SK-N-SH treated with all-trans-retinoic acid at 6 μM for 48 hours (cell line): ENCODE data around the gene ATP2B1.

Experiments used
- OSR1 ChIP-seq: fragments of 250-450 bp; sonication (Bioruptor Pico); IDR thresholded peaks from 2 replicates; pipeline ENCODE4 v1.8.0; 2022; ENCODE audit warnings: moderate library complexity, mild to moderate bottlenecking, inconsistent platforms
- RARB ChIP-seq: fragments of 250-450 bp; sonication (Bioruptor Pico); IDR thresholded peaks from 2 replicates; pipeline ENCODE4 v1.8.0; 2021; ENCODE audit warnings: mild to moderate bottlenecking, moderate library complexity
- TCF4 ChIP-seq: fragments of 250-450 bp; sonication (Bioruptor Pico); IDR thresholded peaks from 2 replicates; pipeline ENCODE4 v1.8.0; 2021; ENCODE audit warnings: mild to moderate bottlenecking, moderate library complexity, borderline replicate concordance
- TSHZ2 ChIP-seq: fragments of 250-450 bp; sonication (Bioruptor Pico); IDR thresholded peaks from 2 replicates; pipeline ENCODE4 v1.5.0; 2020; ENCODE audit warnings: mild to moderate bottlenecking, moderate library complexity
- ZFP3 ChIP-seq: fragments of 250-450 bp; sonication (Bioruptor Pico); IDR thresholded peaks from 2 replicates; pipeline ENCODE4 v1.5.0; 2020; ENCODE audit warnings: mild to moderate bottlenecking, moderate library complexity
- ZNF8 ChIP-seq: fragments of 450-650 bp; formaldehyde crosslinking; IDR thresholded peaks from 2 replicates; pipeline ENCODE4 v1.5.0; 2020; ENCODE audit warnings: mild to moderate bottlenecking, moderate library complexity
- TF ChIP-seq, protein P1 (sequence below): fragments of 250-450 bp; sonication (Bioruptor Pico); IDR thresholded peaks from 2 replicates; pipeline ENCODE4 v1.5.1; 2020; ENCODE audit warnings: low read depth, mild to moderate bottlenecking, moderate library complexity

DNA sequence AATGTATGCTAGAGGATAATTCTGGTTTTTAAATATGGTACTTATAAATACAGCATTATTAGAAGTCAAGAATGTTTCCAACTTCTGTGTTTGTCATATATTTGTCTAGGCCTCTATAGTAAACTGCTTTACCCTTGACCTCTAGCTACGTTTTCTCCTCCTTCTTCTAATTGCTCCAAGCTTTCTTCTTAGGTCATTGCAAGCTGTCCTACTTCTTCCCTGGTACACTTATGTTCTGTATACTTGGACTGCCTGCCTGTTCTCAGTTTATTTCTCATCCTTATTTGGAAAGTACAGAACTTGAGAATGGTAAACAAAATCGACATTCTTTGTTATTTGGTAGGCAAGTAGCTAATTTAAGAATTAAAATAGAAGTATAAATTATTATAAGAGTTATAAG lies 23.9 kb upstream of the ATP2B1 start:
- TF ChIP-seq RARB (CRISPR knock-in tag) = no peak
- TF ChIP-seq, protein P1, sequence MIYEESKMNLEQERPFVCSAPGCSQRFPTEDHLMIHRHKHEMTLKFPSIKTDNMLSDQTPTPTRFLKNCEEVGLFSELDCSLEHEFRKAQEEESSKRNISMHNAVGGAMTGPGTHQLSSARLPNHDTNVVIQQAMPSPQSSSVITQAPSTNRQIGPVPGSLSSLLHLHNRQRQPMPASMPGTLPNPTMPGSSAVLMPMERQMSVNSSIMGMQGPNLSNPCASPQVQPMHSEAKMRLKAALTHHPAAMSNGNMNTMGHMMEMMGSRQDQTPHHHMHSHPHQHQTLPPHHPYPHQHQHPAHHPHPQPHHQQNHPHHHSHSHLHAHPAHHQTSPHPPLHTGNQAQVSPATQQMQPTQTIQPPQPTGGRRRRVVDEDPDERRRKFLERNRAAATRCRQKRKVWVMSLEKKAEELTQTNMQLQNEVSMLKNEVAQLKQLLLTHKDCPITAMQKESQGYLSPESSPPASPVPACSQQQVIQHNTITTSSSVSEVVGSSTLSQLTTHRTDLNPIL (CRISPR knock-in tag) = no peak
- TF ChIP-seq TSHZ2 = no peak
- TF ChIP-seq ZNF8 (CRISPR knock-in tag) = no peak
- TF ChIP-seq ZFP3 (CRISPR knock-in tag) = no peak
- TF ChIP-seq OSR1 (CRISPR knock-in tag) = no peak
- no peak for TF ChIP-seq TCF4
